Calu3 (cell line): ENCODE measurements around the gene LCORL. TPM values are rescaled to one million over a fixed set of nuclear protein-coding genes. Genes with fewer than 3 reads are reported as not detected.

Source experiments
- BruUV-seq: library from RNA; stranded (reverse); fragments of 400-500 nt; replicated peaks from 2 replicates; lab custom pipeline; 2021; lab: Mats Ljungman, UMichigan
- CTCF ChIA-PET: fragments of 300-600 bp; sonication (Branson Sonifier 250); formaldehyde crosslinking; loops from one replicate; lab custom pipeline; 2022; ENCODE audit warnings: antibody characterized with exemption; lab: Charles Lee
- DNase-seq: peaks from one replicate; pipeline ENCODE4 v3.0.0; 2022
- H3K27ac Mint-ChIP-seq: one replicate; pipeline ENCODE4 v1.8.0; 2022; ENCODE audit warnings: mixed read lengths; ENCODE audit not compliant: unreplicated experiment
- H3K27me3 Mint-ChIP-seq: one replicate; pipeline ENCODE4 v1.8.0; 2022; ENCODE audit warnings: mixed read lengths; ENCODE audit not compliant: unreplicated experiment
- H3K36me3 Mint-ChIP-seq: one replicate; pipeline ENCODE4 v1.8.0; 2022; ENCODE audit warnings: mild to moderate bottlenecking, moderate library complexity, mixed read lengths; ENCODE audit not compliant: insufficient read depth, unreplicated experiment
- H3K4me1 Mint-ChIP-seq: one replicate; pipeline ENCODE4 v1.8.0; 2022; ENCODE audit warnings: mild to moderate bottlenecking, low read depth, mixed read lengths; ENCODE audit not compliant: unreplicated experiment
- H3K4me3 Mint-ChIP-seq: one replicate; pipeline ENCODE4 v1.8.0; 2022; ENCODE audit warnings: mild to moderate bottlenecking, low read depth, moderate library complexity, mixed read lengths; ENCODE audit not compliant: unreplicated experiment
- H3K9me3 Mint-ChIP-seq: one replicate; pipeline ENCODE4 v1.8.0; 2022; ENCODE audit warnings: low read depth, mixed read lengths; ENCODE audit not compliant: unreplicated experiment
- intact Hi-C: fragments of 100-400 bp; cut with micrococcal nuclease; formaldehyde crosslinking; loops from one replicate; pipeline ENCODE4 v1.10.0; 2022; ENCODE audit not compliant: unreplicated experiment
- total RNA-seq: library from RNA; stranded (reverse); gene quantifications from 2 replicates; pipeline ENCODE4 v1.2.3, GENCODE V29; 2022
- TF ChIP-seq, protein P1 (sequence below): fragments of 200-600 bp; IDR thresholded peaks from one replicate; pipeline ENCODE4 v1.8.0; 2022; ENCODE audit warnings: antibody characterized with exemption; ENCODE audit not compliant: unreplicated experiment

The LCORL gene
- total RNA-seq, 1 experiment from 2014 or later, result 15.4 TPM

DNA sequence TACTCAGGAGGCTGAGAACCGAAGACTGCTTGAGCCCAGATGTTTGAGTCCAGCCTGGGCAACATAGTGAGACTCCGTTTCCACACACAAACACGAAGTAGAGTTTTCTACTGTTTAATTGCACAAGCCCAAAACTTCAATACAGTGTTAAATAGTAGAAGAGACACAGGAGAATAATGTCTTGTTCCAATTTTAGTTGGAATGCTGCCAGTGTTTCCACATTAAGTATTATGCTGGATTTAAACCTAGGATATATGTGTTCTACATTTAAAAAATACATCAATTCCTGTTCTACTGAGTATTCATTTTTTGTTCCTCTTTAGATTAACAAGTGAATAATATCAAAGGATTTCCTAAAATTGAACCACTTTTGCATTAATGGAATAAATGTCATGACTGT lies 91.3 kb downstream of the LCORL start:
- Mint-ChIP-seq H3K9me3 (no peaks in the 10 kb centered on the region), H3K27me3 (no peaks in the 10 kb centered on the region), H3K36me3 (no peaks in the 10 kb centered on the region), H3K4me1 (no peaks in the 10 kb centered on the region), H3K4me3 (no peak overlapping the region), H3K27ac (no peak overlapping the region)
- CTCF ChIA-PET, result no interaction called here
- TF ChIP-seq, protein P1, sequence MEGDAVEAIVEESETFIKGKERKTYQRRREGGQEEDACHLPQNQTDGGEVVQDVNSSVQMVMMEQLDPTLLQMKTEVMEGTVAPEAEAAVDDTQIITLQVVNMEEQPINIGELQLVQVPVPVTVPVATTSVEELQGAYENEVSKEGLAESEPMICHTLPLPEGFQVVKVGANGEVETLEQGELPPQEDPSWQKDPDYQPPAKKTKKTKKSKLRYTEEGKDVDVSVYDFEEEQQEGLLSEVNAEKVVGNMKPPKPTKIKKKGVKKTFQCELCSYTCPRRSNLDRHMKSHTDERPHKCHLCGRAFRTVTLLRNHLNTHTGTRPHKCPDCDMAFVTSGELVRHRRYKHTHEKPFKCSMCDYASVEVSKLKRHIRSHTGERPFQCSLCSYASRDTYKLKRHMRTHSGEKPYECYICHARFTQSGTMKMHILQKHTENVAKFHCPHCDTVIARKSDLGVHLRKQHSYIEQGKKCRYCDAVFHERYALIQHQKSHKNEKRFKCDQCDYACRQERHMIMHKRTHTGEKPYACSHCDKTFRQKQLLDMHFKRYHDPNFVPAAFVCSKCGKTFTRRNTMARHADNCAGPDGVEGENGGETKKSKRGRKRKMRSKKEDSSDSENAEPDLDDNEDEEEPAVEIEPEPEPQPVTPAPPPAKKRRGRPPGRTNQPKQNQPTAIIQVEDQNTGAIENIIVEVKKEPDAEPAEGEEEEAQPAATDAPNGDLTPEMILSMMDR, result no peak
- BruUV-seq, result no TSS peak
- no peak for DNase-seq
- intact Hi-C loops, result no loop called here

DNA sequence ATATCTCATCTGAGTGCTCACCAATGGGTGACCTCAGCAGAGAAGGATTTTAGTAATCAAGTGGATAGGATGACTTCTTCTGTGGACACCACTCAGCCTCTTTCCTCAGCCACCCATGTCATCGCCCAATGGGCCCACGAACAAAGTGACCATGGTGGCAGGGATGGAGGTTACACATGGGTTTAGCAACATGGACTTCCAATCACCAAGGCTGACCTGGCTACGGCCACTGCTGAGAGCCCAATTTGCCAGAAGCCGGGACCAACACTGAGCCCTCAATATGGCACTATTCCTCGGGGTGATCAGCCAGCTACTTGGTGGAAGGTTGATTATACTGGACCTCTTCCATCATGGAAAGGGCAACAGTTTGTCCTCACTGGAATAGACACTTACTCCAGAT lies 97.4 kb downstream of the LCORL start:
- intact Hi-C loops, result no loop called here
- Mint-ChIP-seq H3K4me1 (peaks cover 9% of the 10 kb centered on the region), H3K36me3 (peaks cover 3% of the 10 kb centered on the region), H3K27me3 (no peaks in the 10 kb centered on the region), H3K9me3 (no peaks in the 10 kb centered on the region), H3K27ac (no peak overlapping the region), H3K4me3 (no peak overlapping the region)
- DNase-seq, result no peak
- TF ChIP-seq, protein P1, result no peak
- CTCF ChIA-PET, result interaction anchor here (0.6 kb wide), 1 partner anchor 112 kb away, joined by 3 read pairs; no protein-coding TSS in a partner anchor
- no TSS peak for BruUV-seq

DNA sequence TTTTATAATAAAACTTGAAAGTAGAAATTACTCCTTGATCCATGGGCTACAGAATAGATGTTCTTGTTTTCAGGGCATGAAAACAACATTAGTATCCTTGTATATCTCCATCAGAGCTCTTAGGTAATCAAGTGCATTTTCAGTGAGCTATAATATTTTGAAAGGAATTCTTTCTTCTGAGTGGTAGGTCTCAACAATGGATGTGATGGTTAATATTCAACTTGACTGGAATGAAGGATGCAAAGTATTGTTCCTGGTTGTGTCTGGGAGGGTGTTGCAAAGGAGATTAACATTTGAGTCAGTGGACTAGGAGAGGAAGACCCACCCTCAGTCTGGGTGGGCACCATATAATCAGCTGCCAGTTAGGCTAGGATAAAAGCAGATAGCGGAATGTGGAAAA lies 100.1 kb downstream of the LCORL start:
- TF ChIP-seq, protein P1, result no peak
- H3K9me3 Mint-ChIP-seq, result no peaks in the 10 kb centered on the region
- CTCF ChIA-PET, result no interaction called here
- no peak overlapping the region for H3K27ac Mint-ChIP-seq
- no peak overlapping the region for H3K4me3 Mint-ChIP-seq
- no peak for DNase-seq
- BruUV-seq, result no TSS peak
- H3K36me3 Mint-ChIP-seq, result peaks cover 3% of the 10 kb centered on the region
- peaks cover 9% of the 10 kb centered on the region for H3K4me1 Mint-ChIP-seq
- intact Hi-C loops, result no loop called here
- H3K27me3 Mint-ChIP-seq, result no peaks in the 10 kb centered on the region

DNA sequence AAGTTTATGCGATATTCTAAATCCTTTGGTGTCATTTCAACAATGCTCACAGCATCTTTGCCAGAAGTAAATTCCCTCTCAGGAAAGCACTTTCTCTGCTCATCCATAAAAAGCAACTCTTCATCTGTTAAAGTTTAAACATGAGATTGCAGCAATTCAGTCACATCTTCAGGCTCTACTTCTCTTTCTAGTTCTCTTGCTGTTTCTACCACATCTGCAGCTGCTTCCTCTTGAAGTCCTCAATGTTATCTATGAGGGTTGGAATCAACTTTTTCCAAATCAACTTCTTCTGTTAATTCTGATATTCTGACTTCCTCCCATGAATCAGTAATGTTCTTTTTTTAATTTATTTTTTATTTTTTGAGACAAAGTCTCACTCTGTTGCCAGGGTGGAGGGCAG lies 100.9 kb downstream of the LCORL start:
- CTCF ChIA-PET, result no interaction called here
- TF ChIP-seq, protein P1, result no peak
- Mint-ChIP-seq H3K27ac (no peak overlapping the region), H3K36me3 (peaks cover 3% of the 10 kb centered on the region), H3K9me3 (no peaks in the 10 kb centered on the region), H3K4me3 (no peak overlapping the region), H3K4me1 (peaks cover 9% of the 10 kb centered on the region), H3K27me3 (no peaks in the 10 kb centered on the region)
- no peak for DNase-seq
- no TSS peak for BruUV-seq
- intact Hi-C loops, result no loop called here
